GM21528 (cell line): ENCODE measurements around the gene MOCS1.
"Not testable (repeated sequence)": the region's sequence is repeated elsewhere in the genome, so short reads cannot be mapped to it uniquely, and the experiment has no call there.

ENCODE experiments used
- ATAC-seq: cut with Tn5 transposase; IDR thresholded peaks from one replicate; pipeline ENCODE4 v1.9.1; 2021; ENCODE audit warnings: mild to moderate bottlenecking, moderate library complexity; ENCODE audit not compliant: unreplicated experiment, low FRiP score

MOCS1 gene

GRCh38 chr6:39934131-39934757 lies at the start of gene MOCS1:
TSS of gene MOCS1 (minus strand) at chr6:39934462. CDS start at chr6:39934417, 45 bp downstream.
- ATAC-seq: no peak

- no peak for ATAC-seq
These were observed 49.8 kb upstream of the MOCS1 start for GRCh38 chr6:39984051-39984450.

- ATAC-seq: no peak
These were observed 48.9 kb upstream of the MOCS1 start for GRCh38 chr6:39983193-39983592.

DNA sequence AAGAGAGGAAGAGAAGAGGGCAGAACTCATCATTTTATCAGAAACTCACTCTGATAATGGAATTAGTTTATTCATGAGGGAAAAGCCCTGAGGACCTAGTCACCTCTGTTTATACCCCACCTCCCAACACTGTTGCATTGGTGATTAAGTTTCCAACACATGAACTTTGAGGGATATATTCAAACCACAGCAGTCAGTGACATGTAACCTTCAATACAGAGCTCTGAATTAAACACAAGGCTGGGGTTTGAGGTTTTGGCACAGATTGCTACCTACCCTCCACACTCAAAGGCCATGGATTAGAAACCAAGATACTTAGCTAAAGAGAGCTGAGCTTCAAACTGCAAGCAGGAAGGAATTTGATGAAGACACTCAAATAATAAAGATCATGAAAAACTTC lies 48.5 kb upstream of the MOCS1 start:
- ATAC-seq: no peak

DNA sequence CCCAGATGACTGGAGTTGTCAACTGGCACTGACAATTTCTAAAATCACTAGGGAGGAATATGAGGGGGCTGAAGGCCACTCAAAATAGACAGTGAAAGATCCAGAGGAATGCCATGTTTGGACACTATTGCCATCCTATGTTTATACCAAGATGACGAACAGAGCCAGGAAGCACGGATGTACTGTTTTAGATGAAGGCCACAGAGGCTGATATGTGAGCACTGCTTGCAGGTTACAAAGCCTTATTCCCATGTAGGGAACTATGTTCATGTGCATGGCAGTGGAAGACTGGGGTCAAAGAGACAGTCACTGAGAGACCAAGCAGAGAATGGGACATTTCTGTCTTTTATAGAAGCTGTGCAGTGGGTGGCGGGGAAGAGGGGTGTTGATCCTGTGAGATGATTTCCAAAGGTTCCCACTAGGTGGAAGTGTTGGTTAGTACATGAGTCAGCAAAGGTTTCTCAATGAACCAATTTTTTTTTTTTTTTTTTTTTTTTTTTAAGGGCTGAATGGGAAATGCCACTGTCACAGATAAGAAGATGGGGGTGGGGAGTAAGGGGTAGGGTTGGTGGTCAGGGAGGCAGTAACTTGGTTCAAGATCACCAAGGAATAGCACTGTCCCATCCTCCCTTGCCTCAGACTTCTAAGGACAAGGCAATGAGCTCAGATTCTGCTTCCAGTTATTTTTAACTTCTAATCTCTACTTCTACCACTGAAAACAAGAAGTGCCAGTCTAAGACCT lies 46.7 kb upstream of the MOCS1 start:
- ATAC-seq: no peak

DNA sequence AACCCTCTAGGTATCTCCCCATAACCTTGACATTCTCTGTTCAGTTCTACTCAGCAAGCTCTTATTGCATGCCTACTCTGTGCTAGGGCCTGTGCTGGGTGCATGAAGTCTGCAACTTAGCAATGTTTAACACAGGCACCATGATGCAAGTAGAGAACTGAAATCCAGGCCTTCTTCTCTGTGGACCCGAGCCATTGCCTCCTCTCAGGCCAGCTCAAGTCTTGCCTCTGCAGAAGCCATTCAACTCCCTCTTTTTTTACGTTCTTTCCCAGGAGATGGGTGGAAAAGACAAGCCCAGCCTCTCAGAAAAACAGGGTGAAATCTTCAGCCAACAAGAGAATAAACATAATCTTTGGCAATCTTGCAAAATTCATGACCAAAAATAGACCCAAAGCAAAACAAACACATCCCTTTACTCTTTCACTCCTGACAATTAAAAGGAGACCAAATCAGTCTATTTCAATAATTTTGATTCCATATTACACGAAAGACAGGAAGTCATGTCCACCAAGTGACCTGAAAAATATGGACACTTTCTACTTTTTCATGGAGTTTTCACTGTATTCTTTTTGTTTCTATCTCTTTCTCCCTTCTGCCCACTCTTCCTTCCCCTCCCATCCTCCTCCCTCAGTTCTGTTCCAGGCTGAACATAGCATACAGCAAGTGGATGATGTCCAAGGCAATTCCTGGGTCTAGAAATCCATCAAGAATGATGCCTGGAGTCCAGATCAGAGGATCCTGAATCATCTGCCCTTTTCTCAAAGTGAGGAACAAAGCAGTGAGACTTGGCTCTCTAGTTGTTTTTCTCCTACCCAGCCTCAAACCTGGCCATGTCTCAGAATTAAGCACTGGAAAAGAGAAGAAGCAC lies 45.4 kb upstream of the MOCS1 start:
- ATAC-seq: no peak

- ATAC-seq: no peak
These were observed 44.0 kb upstream of the MOCS1 start for GRCh38 chr6:39978240-39978639.

DNA sequence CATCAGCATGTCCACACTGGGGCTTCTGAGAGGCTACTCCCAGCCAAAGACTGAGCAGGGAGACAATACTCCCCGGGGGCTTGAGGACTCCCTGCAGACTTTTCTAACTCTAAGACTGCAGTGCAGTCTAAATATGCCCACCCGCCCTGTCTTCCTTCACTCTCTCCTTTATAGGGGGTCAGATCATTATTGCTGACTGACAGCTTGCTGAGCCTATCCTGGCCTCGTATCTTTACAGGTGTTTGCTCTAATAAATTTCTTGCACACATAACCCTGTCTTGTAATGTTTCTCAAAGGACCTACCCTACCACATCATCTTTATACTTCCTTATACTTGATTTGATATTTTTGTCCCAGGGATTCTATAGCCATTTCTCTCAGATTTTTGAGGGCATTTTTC lies 39.4 kb upstream of the MOCS1 start:
- no peak for ATAC-seq

- not testable (repeated sequence) for ATAC-seq
These were observed 38.5 kb upstream of the MOCS1 start for GRCh38 chr6:39972717-39973116.

DNA sequence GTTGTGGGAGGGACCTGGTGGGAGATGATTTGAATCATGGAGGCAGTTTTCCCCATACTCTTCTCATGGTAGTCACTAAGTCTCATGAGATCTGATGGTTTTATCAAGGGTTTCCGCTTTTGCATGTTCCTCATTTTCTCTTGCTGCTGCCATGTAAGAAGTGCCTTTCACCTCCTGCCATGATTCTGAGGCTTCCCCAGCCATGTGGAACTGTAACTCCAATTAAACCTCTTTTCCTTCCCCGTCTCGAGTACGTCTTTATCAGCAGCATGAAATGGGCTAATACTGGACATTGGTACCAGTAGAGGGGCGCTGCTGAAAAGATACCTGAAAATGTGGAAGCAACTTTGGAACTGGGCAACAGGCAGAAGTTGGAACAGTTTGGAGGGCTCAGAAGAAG lies 36.9 kb upstream of the MOCS1 start:
- ATAC-seq: not testable (repeated sequence)

GRCh38 chr6:39965751-39966150 lies 31.5 kb upstream of the MOCS1 start:
- ATAC-seq: no peak

DNA sequence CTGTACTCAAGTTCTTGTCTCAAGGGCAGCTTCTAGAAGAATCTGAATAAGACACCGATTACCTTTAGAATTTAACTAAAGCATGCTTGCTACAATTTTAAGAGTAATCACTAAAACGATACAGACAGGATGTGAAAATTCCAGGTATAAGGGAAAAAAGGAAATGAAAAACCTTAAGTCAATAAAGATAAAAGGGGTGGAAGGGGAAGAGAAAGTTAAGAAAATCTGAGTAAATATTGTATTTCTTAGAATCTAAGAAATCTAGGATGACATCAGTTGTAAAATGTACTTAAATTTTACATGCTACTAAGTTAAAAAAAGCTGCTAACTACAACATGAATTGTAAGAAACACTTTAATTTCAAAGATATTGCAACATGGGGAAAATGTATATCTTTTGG lies 30.3 kb upstream of the MOCS1 start:
- ATAC-seq: no peak

DNA sequence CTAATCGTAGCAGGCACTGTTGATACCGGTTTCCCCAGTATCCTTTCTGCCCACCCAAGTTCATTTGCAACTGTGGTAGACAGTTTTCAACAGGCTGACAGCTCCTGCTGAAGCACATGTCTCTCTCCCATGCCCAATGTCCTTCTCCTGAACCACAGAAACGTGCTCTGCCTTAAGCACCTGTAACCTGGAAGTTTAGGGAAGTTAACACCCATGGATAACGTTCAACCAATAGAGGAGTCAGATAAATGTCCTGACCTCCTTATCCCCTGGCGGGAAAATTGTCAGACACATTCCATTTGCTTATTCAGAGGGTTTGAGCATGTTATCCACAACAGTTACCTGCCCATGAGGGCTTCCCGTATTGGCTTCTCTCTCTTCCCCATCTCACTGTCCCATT lies 29.8 kb upstream of the MOCS1 start:
- ATAC-seq: no peak

DNA sequence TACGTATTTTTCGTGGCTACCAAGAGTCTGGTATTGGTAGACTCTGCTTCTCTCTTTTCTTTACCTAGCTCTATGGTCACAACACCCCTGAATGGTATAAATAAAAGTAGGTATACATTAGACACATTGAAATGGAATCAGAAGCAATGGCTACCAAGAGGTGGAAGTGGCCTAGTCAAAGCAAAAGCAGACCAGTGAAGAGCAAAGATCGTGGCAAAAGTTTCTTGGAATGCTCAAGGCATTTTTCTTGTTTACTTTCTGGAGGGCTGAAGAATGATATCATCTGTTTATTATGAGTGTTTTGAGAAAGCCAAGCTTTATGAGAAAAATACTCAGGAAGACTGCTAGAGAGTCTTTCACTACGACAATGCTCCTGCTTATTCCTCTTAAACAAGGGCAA lies 28.6 kb upstream of the MOCS1 start:
- ATAC-seq: no peak

- ATAC-seq: no peak
These were observed 26.9 kb upstream of the MOCS1 start for GRCh38 chr6:39961178-39961577.

GRCh38 chr6:39958947-39959346 lies 24.7 kb upstream of the MOCS1 start:
- ATAC-seq: no peak

GRCh38 chr6:39956936-39957335 lies 22.7 kb upstream of the MOCS1 start:
- ATAC-seq: no peak

- ATAC-seq: no peak
These were observed 18.9 kb upstream of the MOCS1 start for GRCh38 chr6:39953076-39953618.

DNA sequence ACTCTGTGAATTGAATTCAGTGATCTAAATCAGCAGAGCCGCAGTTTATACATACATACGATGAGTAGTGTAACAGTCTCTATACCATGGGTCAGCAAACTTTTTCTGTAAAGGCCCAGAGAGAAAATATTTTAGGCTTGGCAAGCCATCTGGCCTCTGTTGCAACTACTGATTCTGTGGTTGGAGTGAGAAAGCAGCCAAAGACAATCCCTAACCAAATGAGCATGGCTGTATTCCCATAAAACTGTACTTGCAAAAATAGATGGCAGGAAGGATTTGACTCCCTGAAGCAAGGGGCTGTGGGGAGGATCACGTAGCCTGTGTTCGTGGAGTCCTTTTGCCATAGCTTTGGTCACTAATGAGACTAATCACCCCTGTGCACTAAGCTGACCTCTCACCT lies 17.9 kb upstream of the MOCS1 start:
- no peak for ATAC-seq

DNA sequence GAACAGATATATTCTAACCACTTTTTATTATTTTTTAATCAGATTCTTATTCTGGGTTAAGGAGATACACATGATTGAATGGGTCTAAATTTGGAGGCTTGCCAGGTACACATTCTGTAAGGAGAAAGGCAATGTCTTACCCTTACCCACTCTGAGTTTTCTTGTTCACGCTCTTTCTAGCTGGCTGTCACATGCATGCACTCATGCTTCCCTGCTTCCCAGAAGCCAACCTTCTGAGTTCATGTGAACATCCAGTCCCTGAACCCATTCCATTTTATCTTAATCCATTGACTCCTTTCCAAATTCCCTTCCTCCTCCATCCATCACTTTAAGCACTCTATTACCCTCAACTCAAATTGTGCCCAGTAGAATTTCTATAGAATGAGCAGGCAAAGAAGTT lies 17.5 kb upstream of the MOCS1 start:
- no peak for ATAC-seq

- ATAC-seq: no peak
These were observed 16.9 kb upstream of the MOCS1 start for GRCh38 chr6:39951191-39951590.
